ENCODE measurements around the gene ANKAR. TPM values are rescaled to one million over a fixed set of nuclear protein-coding genes. Genes with fewer than 3 reads are reported as not detected.

Gene ANKAR
- total and polyA plus RNA-seq, 12 donors, result 2.4 to 17.2 (median 6.0) TPM

- no peaks in the 10 kb centered on the region for H3K36me3 ChIP-seq (replicated peaks in 1 of 2)
- intact Hi-C loops (cut with DNase I), result no loop called here
- H3K4me1 ChIP-seq (replicated peaks in 1 of 2), result peaks cover 0 to 9% of the 10 kb centered on the region in 2 donors
- no peak overlapping the region for H3K4me3 ChIP-seq
- H3K9me3 ChIP-seq (replicated peaks in 1 of 3), result peaks cover 0 to 10% (median 0%) of the 10 kb centered on the region in 3 donors
- TF ChIP-seq CTCF (IDR thresholded peaks at IDR 0.05) (no peak), POLR2A (IDR thresholded peaks at IDR 0.05) (no peak)
- 73 to 94% (median 80%) methylated on average over 1 of the region's 1 CpG for WGBS, 4 donors
- H3K27ac ChIP-seq, result no peak overlapping the region
- DNase-seq, result no peak
- H3K27me3 ChIP-seq, result no peaks in the 10 kb centered on the region
Observed at GRCh38 chr2:189681203-189681602, 6.7 kb downstream of the ANKAR start.

- Histone ChIP-seq H3K27me3 (no peaks in the 10 kb centered on the region), H3K4me3 (no peak overlapping the region), H3K9me3 (replicated peaks in 1 of 3) (peaks cover 0 to 10% (median 0%) of the 10 kb centered on the region in 3 donors), H3K4me1 (replicated peaks in 1 of 2) (peaks cover 0 to 12% of the 10 kb centered on the region in 2 donors), H3K36me3 (replicated peaks in 1 of 2) (no peaks in the 10 kb centered on the region), H3K27ac (no peak overlapping the region)
- no peak for TF ChIP-seq POLR2A (IDR thresholded peaks at IDR 0.05)
- TF ChIP-seq CTCF (IDR thresholded peaks at IDR 0.05), result no peak
- intact Hi-C loops (cut with DNase I), result no loop called here
- no peak for DNase-seq
Observed at GRCh38 chr2:189681903-189682302, 7.4 kb downstream of the ANKAR start.

GRCh38 chr2:189683348-189683747, 8.9 kb downstream of the ANKAR start:
- H3K27ac ChIP-seq, result no peak overlapping the region
- peaks cover 0 to 12% of the 10 kb centered on the region in 2 donors for H3K4me1 ChIP-seq (replicated peaks in 1 of 2)
- no peaks in the 10 kb centered on the region for H3K36me3 ChIP-seq (replicated peaks in 1 of 2)
- no peak overlapping the region for H3K4me3 ChIP-seq
- no peaks in the 10 kb centered on the region for H3K27me3 ChIP-seq
- no peak for TF ChIP-seq CTCF (IDR thresholded peaks at IDR 0.05)
- TF ChIP-seq POLR2A (IDR thresholded peaks at IDR 0.05), result no peak
- WGBS, 4 donors, result 69 to 83% (median 76%) methylated on average over 1 of the region's 1 CpG
- intact Hi-C loops (cut with DNase I), result no loop called here
- no peak for DNase-seq
- H3K9me3 ChIP-seq (replicated peaks in 1 of 3), result peaks cover 0 to 10% (median 0%) of the 10 kb centered on the region in 3 donors

GRCh38 chr2:189684811-189685210, 10.3 kb downstream of the ANKAR start:
- DNase-seq, result no peak
- H3K4me3 ChIP-seq, result no peak overlapping the region
- intact Hi-C loops (cut with DNase I), result no loop called here
- H3K36me3 ChIP-seq (replicated peaks in 1 of 2), result no peaks in the 10 kb centered on the region
- WGBS, 4 donors, result 51 to 76% (median 61%) methylated on average over 1 of the region's 1 CpG
- H3K4me1 ChIP-seq (replicated peaks in 1 of 2), result peaks cover 0 to 12% of the 10 kb centered on the region in 2 donors
- H3K9me3 ChIP-seq (replicated peaks in 1 of 3), result no peaks in the 10 kb centered on the region
- no peak for TF ChIP-seq CTCF (IDR thresholded peaks at IDR 0.05)
- no peak for TF ChIP-seq POLR2A (IDR thresholded peaks at IDR 0.05)
- no peak overlapping the region for H3K27ac ChIP-seq
- H3K27me3 ChIP-seq, result no peaks in the 10 kb centered on the region
